ENCODE measurements around the gene CEACAM16.
"Not testable (repeated sequence)": the region's sequence is repeated elsewhere in the genome, so short reads cannot be mapped to it uniquely, and the experiment has no call there.

Gene CEACAM16

DNA sequence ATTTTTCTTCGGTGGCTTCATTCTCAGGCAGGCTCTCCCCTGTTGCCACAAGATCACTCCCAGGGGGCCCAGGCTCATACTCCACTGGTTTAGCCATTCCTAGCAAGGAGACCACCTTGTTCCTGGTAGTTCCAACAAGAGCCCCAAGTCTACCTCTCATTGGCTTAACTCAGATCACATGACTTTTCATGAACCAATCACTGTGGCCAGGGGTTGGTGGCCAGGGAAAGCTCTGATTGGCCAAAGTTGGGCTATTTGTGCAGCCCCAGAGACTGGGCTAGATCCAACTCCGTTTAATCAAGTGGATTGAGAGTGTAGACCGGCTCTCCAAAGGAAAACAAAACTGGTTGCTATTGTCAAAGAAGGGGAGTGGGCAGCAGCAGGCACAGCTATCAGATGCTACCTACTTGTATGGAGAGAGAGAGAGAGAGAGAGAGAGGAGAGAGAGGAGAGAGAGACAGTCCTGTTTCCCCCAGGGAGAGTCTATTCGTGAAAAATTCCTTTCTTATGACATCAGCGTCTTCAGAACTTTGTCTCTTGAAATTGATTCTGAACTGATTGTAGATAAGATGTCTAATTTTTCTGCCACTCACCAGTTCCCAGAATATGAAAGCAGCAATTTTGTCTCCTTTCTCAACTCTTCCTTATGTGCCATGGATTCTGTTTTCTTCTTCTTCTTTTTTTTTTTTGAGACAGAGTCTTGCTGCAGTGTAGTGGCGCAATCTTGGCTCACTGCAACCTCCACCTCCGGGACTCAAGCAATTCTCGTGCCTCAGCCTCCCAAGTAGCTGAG lies 21.7 kb upstream of the CEACAM16 start:
- DNase-seq = no peak

DNA sequence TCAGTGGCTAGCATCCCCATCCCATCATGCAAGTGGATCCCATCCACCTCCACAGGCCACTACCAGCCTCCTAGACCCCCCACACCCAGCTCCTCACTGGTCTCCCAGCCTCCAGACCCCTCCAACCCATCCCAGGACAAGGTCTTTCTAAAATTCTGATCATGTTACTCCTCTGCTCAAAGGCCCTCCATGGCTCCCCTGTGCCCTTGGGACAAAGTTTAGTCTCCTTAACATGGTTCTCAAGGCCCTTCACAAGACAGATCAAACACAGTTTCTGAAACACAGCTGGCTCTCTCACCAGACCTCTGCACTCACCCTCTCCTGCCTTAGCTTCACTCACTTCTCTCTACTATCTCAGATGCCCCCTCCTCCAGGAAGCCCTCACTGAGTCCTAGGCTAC lies 18.4 kb upstream of the CEACAM16 start:
- DNase-seq = no peak

DNA sequence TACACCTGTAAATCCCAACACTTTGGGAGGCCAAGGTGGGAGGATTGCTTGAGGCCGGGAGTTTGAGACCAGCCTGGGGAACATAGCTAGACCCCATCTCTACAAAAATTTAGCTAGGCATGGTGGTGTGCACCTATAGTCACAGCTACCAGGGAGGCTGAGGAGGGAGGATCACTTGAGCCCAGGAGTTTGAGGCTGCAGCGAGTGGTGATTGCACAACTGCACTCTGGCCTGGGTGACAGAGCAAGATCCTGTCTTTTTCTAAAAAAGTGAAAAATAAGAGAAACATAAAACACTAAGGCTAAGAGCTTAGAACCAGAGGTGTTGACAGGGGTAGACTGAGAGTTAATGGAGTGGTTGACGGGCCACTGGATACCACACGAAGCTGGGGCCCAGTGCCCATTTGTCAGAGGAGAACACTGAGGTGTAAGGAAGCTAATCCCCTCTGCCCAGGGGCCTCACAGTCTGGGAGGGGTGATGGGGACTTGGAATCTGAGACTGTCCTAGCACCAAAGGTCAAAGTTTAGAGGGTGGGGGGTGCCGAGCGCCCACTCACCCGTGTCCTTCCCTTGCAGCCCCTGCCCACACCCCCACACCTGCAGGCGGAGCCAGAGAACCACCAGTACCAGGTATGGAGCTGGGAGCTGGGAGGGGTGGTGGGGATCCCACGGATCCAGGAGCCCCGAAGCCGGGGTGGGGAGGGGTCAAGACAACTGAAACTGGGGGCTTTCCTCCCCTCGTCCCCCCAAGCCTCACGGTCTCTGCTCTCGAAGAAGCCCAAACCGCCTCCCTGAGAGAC lies 16.8 kb upstream of the CEACAM16 start:
- DNase-seq = no peak

DNA sequence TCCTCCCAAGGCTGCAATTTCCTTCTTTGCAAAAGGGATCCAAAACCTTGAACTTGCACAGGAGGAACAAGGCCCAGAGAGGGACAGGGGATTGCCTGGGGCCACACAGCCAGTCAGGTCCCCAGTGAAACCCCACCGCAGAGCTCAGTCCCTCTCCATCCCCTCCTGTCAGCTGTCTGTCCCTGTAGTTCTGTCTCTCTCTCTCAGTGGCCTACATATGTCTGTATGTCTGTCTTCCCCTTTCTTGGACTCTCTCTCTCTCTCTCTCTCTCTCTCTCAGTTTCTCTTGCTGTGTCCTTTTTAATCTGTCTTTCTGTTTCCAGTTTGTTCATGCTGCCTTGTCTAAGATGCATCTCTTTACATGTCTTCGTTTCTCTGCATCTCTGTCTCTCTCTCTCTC lies 16.1 kb upstream of the CEACAM16 start:
- DNase-seq = no peak

DNA sequence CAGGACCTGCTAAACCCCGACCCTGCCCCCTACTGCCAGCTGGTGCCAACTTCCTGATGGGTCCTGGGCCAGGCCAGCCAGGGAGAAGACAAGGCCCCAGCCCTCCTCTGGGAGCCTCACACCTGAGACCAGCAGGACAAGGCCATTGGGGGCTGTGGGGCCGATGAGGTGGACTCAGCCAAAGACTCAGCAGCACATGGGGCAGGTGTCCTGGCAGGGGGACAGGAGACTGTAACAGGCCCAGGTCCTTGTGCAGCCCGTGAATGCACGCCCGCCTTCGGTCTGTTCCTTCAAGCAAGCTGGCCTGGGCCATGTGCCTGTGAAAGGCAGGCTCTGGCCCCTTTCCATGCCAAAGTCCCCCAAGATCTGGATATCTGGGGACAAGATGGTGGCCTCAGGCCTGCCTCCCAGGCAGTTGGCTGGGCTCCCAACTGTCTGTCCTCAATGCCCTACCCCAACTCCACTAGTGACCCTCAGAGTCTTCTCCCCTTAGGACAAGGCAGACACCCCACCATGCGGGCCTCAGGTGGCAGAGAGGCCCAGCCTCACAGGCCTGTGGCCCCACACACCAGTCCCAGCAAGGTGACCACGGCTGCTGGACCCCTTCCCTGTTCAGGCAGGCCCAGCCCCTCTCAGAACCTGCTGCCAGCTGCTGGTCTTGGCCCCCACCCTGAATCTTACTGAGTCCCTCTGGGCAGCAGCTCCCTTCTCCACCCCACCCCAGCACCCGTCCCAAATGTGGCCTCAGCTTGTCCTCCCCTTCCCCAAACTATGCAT lies 15.3 kb upstream of the CEACAM16 start:
- DNase-seq = no peak

DNA sequence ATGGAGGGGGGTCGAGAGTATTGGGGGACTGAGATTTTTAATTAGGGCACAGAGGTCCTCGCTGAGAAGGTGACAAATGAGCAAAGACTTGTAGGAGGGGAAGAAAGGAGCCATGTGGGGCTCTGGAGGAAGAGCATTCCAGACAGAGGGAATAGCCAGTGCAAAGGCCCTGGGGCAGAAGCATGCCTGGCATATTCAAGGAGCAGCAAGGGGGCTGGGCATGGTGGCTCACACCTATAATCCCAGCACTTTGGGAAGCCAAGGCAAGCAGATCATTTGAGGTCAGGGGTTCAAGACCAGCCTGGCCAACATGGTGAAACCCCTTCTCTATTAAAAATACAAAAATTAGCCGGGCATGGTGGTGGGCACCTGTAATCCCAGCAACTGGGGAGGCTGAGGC lies 14.6 kb upstream of the CEACAM16 start:
- not testable (repeated sequence) for DNase-seq

DNA sequence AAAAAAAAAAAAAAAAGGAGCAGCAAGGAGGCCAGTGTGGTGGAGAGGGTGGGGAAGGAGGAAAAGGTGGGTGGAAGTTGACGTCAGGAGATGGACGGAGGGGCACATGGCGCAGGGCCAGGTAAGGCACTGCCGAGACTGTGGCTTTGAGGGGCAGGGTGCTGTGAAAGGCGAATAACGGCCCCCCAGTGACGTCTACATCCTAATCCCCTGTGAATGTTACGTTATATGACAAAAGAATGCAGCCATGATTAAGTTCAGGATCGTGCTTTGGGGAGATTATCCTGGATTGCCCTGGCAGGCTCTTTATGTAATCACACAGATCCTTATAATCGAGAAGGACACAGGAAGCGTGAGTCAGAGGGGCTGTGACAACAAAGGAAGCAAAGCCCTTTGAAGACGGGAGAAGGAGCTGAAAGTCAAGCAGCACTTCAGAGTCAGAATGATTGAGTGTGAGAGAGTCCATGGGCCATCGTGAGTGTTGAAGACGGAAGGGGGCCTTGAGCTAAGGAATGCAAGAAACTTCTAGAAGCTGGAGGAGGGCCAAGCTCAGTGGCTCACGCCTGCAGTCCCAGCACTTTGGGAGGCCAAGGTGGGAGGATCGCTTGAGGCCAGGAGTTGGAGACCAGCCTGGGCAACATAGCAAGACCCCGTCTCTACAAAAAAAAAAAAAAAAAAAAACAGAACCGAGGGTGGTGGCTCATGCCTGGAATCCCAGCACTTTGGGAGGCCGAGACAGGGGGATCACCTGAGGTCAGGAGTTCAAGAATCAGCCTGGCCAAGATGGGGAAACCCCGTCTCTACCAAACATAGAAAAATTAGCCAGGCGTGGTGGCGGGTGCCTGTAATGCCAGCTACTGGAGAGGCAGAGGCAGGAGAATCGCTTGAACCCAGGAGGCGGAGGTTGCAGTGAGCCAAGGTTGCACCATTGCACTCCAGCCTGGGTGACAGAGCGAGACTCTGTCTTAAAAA lies 13.8 kb upstream of the CEACAM16 start:
- DNase-seq = no peak

DNA sequence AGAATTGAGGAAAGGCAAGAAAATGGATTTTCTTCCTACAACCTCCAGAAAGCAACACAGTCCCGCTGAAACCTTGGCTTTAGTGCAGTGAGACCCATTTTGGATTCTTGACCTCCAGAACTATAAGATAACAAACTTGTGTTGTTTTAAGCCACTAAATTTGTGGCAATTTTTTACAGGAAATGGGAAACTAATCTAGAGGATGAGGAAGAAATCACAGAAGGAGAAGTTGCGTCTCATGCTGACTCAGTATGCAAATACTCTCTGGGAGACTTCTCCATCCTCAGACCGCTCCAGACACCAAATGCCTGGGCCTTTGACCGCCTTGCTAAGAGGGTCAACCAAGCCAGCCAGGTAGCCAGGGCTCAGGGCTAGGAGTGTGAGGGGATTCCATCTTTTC lies 13.1 kb upstream of the CEACAM16 start:
- DNase-seq = no peak

DNA sequence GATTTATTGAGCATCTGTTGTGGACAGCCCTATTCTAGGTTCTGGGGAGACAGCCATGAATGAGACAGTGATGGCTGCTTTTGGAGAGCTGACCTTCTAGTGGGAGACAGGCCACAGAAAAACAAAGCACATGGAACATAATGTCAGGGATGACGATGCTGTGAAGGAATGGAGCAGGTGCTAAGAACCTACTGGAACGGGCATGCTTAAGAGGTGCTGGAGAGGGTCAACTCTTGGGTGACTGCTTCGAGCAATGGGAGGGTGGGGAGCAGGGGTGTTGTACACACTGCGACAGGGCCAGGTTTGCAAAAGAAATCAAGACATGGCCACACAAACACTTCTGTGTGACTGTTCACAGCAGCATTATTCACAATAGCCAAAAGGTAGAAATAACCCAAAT lies 12.1 kb upstream of the CEACAM16 start:
- DNase-seq = no peak

DNA sequence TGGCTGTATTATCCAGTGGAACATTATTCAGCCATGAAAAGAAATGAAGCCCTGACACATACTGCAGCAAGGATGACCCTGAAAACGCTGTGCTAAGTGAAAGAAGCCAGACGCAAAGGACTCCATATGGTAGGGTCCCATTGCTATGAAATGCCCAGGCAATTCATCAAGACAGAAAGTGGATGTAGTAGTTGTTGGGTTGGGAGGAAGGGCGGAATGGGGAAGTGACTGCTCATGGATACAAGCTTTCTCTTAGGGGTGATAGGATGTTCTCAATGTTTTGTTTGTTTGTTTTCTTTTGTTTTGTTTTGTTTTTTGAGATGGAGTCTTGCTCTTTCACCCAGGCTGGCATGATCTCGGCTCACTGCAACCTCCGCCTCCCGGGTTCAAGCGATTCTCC lies 11.1 kb upstream of the CEACAM16 start:
- DNase-seq = no peak

DNA sequence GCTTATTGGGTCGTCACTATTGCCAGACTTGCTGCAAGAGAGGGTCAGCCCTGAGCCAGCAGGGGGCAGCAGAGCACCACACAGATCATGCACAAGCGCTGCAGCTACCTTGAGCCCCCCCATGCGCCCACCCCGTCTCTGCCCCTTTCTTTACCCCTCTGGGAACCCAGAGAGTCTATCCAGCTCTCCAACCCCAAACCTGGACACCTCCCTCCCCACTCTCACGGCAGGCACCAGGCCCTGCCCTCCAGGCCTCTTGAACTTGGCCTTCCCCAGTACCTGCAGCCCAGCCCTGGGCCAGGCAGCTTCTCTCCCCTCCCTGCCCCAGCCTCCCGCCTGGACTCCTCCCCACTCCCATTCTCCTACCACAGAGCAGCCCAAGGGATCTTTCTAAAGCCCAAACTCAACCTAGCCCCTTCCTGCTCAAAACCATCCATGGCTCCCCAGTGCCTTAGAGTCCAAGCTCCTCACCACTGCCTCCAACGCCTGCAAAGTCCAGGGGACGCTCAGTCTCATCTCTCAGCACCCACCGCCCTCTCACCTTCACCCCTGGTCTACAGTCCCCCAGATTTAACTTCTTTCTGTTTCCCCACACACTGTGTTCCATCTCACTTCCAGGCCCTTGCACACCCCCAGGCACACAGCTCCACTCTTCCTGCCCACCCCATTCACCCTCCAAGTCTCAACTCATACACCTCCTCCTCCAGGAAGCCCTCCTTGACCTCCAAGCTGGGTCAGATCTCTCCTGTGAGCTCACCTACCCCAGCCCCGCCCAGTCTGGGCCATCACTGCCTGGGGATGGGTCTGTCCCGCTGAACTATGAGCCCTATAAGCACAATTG lies 9.4 kb upstream of the CEACAM16 start:
- peak; percentile 44 to 74 (median 63) for DNase-seq

DNA sequence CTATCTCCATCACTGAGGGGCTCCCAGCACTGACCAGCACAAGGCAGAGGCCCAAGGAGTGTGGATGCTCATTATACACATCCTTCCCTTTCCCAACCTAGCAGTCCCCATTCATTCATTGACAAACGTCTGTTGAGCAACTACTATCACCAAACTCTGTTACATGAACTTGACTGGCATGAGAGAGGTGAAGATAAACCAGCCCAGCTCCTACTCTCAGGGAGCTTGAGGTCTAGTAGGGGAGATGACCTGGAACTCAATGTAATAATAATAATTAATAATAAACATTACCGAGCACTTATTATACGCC lies 8.9 kb upstream of the CEACAM16 start:
- no peak for DNase-seq

DNA sequence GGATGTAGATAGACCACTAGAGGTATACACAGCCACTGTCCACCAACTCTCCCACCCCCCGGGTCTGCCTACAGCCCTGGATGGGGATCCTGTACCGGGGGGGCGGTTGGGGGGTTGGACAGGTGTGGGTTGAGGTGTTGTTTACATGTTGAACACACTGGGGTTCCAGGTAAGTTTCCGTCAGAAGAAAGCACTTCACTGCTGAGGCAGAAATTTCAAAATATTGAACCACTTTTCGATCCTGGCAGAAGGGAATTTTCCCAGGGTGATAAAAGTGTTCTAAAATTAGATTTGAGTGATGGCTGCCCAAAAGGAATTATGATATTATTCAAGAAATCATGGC lies 6.6 kb upstream of the CEACAM16 start:
- DNase-seq = no peak

DNA sequence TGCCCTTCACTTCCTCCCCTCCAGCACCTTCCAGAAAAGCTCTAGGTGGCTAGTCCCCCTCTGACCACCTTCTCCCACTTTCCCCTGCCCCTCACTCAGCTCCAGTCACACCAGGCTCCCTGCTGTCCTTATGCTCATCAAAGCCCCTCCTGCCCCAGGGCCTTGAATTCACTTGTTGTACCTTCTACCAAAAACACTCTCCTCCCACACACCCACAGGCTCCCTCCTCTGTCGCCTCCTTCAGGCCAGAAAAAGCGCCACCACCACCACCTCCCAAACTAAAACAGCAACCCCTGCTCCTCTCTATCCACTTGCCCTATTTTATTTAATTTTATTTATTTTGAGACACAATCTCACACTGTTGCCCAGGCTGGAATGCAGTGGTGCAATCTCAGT lies 4.8 kb upstream of the CEACAM16 start:
- DNase-seq = peak in 1 of 5 donors; percentile 30

DNA sequence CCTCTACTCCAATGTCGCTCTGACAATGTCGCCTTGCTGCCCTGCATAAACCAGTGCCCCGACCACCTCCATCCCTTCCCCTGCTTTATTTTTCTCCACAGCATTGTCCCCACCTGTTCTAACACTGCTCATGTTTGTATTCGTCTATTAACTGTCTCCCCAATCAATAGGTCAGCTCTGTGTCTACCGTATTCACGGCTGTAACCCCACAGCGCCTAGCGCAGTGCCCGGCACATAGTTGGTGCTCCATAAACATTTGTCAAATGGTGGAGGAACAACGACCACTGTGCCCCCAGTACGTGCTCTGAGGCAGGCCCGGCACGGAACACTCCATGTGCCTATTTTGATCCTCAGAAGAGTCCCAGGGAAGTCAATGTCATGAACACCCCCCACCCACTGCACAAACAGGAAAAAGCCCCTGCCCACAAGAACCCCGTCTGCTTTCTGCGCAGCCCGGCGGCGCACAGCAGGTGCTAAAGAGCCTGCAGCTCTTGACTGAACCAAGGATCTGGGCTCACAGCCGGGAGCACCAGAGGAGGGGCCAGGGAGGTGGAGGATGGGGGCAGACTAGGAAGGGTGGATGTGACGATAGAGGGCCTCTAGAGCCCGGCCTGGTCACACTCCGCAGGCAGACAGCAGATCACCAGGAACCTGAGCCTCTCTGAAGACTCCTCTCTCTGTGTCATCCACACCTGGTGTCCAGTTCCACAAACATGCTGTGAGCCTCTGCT lies 1.8 kb upstream of the CEACAM16 start:
- DNase-seq = no peak

DNA sequence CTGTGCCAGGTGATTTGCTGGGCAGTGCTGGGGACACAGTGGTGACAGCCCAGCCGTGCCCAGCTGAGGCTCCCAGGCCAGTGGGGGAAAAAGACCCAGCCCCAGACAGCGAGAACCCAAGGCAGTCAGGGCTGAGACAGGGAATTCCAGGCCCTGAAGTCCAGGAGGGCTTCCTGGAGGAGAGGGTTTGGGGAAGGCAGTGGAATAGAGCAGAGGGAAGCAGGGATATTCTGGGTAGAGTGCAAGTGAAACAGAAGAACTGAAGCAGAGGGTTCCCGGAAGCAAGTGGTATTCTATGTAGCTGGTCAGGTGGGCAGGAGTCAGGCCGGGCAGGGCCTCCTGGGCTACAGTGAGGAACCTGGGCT lies 1.3 kb upstream of the CEACAM16 start:
- DNase-seq = no peak

DNA sequence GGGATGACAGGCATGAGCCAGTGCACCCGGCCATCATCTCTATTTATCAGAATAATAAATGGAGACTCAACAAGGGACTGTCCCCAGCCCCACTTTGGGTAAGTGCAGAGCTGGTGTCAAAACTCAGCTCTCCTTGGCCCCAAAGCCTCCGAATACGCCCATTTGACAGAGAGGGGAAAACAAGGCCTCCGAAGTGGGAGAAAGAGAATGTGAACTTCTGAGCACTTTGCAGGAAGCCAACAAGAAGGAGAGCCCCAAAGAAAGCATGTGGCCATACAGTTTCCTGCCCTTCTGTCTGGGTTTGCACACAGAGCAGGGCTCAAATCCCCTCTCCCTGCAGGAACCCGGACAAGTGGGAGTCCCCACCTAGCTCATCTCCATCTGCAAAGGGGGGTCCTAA lies 1.6 kb downstream of the CEACAM16 start:
- DNase-seq = no peak

DNA sequence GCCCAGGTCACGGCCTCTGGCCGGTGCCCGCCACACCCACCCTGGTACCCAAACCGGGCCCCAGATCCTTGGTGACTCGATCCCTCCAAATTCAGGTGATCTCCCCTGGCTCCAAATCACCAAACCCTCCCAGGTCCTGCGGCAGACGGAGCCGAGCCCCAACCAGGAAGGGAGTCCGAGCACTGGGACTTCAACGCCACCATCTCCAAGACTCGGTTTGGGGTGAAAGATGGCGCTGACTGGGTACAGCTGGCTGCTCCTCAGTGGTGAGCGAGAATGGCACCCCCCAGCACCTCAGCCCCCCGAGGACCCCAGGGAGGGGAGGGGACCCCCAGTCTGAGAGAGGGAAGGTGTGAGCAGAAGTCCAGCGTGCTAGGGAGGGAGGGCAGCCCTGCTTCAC lies 2.3 kb downstream of the CEACAM16 start:
- no peak for DNase-seq

DNA sequence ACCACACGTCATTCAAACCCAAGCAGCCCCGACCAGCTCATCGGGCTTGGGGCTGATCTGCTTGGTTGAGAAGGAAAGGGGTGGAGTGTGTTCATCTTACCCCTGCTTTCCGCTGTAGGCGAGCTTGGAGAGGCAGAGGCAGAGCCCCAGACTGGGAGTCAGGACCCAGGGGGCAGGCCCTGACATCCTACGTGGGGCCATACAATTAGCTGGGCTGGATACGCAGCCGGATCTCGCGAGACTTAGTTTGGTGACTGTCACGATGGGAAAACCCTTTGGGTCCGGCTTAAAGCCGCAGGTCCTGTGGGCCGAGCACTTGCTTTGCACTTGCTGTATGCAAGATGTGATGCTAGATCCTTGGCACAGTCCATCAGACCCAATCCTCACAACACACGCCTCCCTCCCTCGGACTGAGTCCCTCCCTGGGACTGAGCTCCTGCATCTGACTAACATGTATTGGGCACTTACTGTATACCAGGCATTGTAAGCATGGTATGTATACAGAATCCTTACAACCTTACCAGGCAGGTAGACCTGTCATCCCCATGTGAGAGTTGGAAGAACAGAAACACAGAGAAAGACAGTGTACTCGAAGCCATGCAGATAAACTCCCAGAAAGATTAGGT lies 3.7 kb downstream of the CEACAM16 start:
- DNase-seq = no peak

DNA sequence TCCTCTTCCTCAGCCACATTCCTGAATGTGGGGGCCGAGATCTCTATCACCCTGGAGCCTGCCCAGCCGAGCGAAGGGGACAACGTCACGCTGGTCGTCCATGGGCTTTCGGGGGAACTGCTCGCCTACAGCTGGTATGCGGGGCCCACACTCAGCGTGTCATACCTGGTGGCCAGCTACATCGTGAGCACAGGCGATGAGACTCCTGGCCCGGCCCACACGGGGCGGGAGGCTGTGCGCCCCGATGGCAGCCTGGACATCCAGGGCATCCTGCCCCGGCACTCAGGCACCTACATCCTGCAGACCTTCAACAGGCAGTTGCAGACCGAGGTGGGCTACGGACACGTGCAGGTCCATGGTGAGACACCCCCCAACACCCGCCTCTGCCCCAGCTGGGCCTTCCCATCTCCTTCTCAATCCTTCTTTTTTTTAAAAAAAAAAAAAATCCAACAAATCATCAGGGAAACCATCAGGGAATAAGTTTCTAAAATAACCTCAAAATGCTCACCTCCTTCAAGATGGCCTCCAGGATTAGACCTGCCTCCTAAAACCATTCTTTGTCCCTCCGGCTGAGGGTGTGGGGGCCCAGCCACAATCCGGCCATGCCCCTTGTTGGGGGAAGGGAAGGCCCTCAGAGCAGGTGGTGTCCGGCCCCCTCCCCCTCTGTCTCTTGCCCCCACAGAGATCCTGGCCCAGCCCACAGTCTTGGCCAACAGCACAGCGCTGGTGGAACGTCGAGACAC lies 4.6 kb downstream of the CEACAM16 start:
- DNase-seq = no peak
